ENCODE results near the gene PRLR. TPM values are rescaled to one million over a fixed set of nuclear protein-coding genes. Genes with fewer than 3 reads are reported as not detected.

Gene PRLR
- polyA plus RNA-seq, 3 donors from 2014 or later = not detected

GRCh38 chr5:35004200-35004599 is 226.1 kb downstream of the PRLR start:
- H3K27me3 Mint-ChIP-seq (ENCODE audit: low read depth in 3 of 3) = peaks cover 3 to 7% (median 6%) of the 10 kb centered on the region in 3 donors
- H3K36me3 Mint-ChIP-seq = no peaks in the 10 kb centered on the region
- H3K4me3 Mint-ChIP-seq = no peak overlapping the region
- H3K27ac Mint-ChIP-seq = no peak overlapping the region
- no peaks in the 10 kb centered on the region for H3K9me3 Mint-ChIP-seq
- no peak for DNase-seq
- H3K4me1 Mint-ChIP-seq = no peaks in the 10 kb centered on the region

- no peaks in the 10 kb centered on the region for H3K4me1 Mint-ChIP-seq
- H3K27me3 Mint-ChIP-seq (ENCODE audit: low read depth in 3 of 3) = peaks cover 3 to 7% (median 6%) of the 10 kb centered on the region in 3 donors
- H3K36me3 Mint-ChIP-seq = no peaks in the 10 kb centered on the region
- no peaks in the 10 kb centered on the region for H3K9me3 Mint-ChIP-seq
- no peak overlapping the region for H3K27ac Mint-ChIP-seq
- DNase-seq = peak; percentile 14 to 34 (median 30)
- H3K4me3 Mint-ChIP-seq = no peak overlapping the region
Observed at GRCh38 chr5:35003018-35003957, 227.0 kb downstream of the PRLR start.

GRCh38 chr5:35002459-35002858 is 227.8 kb downstream of the PRLR start:
- H3K4me1 Mint-ChIP-seq = no peaks in the 10 kb centered on the region
- no peak overlapping the region for H3K27ac Mint-ChIP-seq
- DNase-seq = no peak
- H3K36me3 Mint-ChIP-seq = no peaks in the 10 kb centered on the region
- peaks cover 3 to 7% (median 6%) of the 10 kb centered on the region in 3 donors for H3K27me3 Mint-ChIP-seq (ENCODE audit: low read depth in 3 of 3)
- H3K9me3 Mint-ChIP-seq = no peaks in the 10 kb centered on the region
- H3K4me3 Mint-ChIP-seq = no peak overlapping the region

- no peaks in the 10 kb centered on the region for H3K9me3 Mint-ChIP-seq
- peaks cover 3 to 7% (median 6%) of the 10 kb centered on the region in 3 donors for H3K27me3 Mint-ChIP-seq (ENCODE audit: low read depth in 3 of 3)
- H3K36me3 Mint-ChIP-seq = no peaks in the 10 kb centered on the region
- H3K27ac Mint-ChIP-seq = peak overlapping the region in 1 of 6 donors; percentile 18
- no peaks in the 10 kb centered on the region for H3K4me1 Mint-ChIP-seq
- no peak overlapping the region for H3K4me3 Mint-ChIP-seq
- no peak for DNase-seq
Observed at GRCh38 chr5:35001842-35002241, 228.4 kb downstream of the PRLR start.

Other genes starting within 250 kb of the PRLR start
- gene AGXT2, start 182.5 kb downstream of the PRLR start, polyA plus RNA-seq = not detected